Stromal cell of bone marrow (primary cell): ENCODE results near the gene ALG3.
"Not testable (repeated sequence)": the region's sequence is repeated elsewhere in the genome, so short reads cannot be mapped to it uniquely, and the experiment has no call there.

Experiments
- DNase-seq: peaks from one replicate; pipeline ENCODE4 v3.0.0-alpha.2; 2012; ENCODE audit warnings: low read depth

Gene ALG3

DNA sequence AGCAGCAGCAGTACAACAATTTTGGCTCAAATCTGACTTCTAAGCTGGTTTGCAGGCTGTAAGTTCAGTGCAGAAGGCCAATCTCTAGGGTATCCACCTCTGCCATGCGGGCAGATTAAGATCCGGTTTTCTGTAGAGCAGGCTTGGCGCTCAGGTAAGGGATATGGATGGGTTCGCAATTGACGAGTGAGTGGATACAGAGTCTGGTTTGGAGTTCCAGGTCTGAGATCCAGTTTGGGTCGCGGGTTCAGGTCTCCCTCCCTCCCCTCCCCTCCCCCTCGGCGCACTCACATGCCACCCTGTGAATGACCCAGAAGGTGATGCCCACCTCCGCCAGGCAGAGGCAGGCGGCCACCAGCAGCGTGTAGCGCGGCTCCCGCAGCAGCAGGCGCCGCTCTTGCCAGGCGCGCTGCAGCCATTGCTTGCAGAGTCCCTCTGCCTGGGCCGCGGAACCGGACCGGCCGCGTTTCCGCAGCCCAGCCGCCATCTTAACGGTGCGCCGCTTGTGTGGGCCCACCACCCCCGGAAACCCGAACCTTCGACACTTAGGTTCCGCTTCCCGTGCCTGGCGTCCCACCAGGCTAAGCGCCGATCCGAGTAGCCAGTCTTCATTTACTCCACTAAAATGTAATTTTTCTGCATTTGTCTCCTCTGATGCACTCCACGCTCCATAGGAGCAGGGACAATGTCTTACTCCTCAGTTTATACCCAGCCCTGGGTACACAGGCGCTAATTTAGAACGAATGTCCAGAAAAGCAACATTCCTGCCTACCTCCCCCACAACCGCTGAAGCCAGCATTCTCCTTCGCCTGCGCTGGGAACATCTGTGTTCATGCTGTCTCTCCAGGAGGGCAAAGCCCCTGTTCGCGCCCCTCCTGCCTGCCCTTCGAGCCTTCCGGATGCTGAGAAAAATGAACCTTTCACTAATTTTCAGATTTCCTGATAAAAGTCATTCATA is at the start of gene ALG3:
ALG3 (minus strand) TSS at position 509 of the 958 bp plus-strand sequence; CDS start at position 487, 22 bp downstream.
- peak; percentile 67 for DNase-seq

DNA sequence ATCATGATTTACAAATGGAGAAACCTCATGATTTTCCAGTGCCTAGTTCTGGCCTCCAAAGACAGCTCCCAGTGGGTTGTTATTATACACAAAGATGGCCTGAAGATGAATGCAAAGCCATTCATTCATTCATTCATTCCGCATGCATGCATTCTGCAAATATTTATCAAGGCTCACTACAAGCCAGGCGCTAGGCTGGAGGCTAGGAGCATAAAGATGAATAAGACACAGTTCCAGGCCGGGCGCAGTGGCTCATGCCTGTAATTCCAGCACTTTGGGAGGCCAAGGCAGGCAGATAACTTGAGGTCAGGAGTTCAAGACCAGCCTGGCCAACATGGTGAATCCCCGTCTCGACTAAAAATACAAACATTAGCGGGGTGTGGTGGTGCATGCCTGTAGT is 47.9 kb upstream of the ALG3 start:
- no peak for DNase-seq

DNA sequence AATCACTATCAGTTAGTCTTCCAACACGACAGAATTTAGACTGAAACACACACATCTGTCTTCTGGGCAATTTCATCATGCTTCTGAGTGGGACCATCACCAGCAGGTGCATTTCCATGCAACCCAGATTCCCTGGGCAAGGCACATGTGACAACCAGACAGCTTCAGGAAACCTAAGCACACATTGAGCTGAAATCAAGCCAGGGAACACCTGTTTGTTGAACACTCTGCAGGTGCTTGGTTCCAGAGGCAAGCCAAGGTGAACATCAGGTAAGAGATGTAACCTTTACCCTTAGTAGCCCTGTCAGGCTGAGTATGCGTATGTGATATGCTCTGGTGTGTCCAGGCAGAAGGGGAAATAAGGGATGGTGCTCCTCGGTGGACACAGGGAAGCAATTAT is 47.0 kb upstream of the ALG3 start:
- DNase-seq, result no peak

DNA sequence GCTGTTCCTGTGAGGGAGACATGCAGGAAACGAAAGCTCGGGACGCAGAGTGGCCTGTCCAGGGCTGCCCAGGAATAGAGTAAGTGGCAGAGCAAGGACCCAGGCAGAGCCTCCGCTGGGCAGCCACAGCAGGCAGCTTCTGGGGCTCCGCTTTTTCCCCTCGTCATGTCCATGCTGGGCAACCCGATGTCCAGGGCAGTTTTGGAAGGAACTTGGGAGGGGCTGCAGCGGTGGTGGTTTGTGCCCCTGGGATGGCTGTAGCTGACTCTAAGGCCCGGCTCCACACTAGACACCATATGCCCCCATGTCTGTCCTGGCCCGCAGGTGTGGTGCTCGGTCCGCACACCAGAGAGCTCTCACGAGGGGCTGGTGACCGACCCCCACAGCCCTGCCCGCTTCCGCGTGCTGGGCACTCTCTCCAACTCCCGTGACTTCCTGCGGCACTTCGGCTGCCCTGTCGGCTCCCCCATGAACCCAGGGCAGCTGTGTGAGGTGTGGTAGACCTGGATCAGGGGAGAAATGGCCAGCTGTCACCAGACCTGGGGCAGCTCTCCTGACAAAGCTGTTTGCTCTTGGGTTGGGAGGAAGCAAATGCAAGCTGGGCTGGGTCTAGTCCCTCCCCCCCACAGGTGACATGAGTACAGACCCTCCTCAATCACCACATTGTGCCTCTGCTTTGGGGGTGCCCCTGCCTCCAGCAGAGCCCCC is 43.1 kb upstream of the ALG3 start:
- no peak for DNase-seq

DNA sequence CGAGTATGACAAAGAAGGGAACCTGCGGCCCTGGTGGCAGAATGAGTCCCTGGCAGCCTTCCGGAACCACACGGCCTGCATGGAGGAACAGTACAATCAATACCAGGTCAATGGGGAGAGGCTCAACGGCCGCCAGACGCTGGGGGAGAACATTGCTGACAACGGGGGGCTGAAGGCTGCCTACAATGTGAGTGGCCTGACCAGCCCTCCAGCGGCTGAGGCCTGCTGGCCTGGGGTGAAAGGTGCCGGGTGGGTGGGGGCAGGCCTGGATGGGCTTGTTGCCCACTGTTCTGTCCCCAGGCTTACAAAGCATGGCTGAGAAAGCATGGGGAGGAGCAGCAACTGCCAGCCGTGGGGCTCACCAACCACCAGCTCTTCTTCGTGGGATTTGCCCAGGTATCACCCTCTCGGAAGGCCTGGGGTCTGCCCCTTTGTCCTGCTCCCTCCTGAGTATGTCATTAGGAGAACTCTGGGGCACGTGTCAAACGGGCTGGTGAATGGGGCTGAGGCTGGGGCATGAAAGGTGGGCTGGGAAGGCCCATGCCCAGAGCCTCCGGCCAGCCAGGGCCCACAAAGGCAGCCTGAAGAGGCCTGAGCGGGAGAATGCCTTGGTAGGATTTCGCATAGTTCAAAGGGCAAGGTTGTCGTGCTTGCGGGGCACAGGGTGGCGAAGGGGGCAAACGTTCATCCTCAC is 42.4 kb upstream of the ALG3 start:
- no peak for DNase-seq

DNA sequence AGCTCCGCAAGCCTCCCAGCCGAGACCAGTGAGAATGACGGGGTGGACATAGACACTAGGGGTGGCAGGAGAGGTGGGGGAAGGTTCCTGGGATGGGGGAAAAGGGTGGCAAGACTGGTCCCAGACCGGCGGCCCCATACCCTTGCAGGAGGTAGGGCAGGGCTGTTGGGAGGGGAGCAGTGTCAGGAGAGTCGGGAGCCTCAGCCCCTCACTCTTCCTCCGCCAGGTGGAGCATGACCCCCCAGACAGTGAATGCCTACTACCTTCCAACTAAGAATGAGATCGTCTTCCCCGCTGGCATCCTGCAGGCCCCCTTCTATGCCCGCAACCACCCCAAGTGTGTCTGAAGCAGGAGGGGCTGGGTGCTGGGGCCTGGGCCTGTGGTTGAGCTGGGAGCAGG is 41.6 kb upstream of the ALG3 start:
- no peak for DNase-seq

DNA sequence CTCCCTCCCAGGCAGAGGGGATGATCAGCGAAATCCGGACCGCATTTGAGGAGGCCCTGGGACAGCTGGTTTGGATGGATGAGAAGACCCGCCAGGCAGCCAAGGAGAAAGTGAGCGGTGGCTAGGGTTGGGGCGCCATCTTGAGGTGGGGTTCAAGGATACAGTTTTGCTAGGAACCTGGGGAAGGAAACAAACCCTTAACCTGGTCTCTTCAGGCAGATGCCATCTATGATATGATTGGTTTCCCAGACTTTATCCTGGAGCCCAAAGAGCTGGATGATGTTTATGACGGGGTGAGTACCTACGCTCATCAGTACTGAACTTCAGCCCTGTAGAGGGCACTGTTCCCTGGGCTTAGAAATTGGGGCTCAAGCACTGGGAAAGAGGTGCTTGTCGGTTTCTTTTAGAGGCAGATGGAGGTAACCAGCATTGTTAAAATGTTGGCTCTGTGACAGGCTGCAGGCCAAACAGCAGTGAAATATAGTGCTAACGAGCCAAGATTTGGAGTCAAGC is 40.7 kb upstream of the ALG3 start:
- DNase-seq, result no peak

DNA sequence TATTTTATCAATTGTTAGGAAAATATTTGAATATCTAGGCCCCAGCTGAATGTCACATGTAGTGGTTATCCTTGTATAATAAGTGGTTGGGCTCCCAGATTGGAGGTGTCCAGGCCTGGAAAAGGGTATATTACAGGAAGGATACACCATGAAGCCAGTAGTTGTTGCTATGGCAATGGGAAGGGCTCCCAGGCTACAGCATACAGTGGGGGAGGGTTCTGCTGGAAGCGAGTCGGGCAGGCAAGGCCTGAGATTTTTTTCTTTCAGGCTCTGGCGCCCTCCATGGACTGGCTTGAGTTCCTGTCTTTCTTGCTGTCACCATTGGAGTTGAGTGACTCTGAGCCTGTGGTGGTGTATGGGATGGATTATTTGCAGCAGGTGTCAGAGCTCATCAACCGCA is 35.9 kb upstream of the ALG3 start:
- DNase-seq, result peak; percentile 56

DNA sequence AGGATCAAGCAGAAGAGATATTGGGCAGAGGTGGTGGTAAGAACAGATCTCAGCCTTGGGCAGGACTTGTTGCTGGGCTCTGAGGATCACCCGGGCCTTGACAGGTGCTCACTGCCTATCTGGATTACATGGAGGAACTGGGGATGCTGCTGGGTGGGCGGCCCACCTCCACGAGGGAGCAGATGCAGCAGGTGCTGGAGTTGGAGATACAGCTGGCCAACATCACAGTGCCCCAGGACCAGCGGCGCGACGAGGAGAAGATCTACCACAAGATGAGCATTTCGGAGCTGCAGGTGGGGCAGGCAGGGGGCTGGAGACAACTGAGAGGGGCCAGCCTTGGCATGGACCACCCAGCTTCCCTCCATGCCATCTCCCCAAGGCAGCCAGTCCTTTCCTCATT is 34.9 kb upstream of the ALG3 start:
- DNase-seq, result no peak

DNA sequence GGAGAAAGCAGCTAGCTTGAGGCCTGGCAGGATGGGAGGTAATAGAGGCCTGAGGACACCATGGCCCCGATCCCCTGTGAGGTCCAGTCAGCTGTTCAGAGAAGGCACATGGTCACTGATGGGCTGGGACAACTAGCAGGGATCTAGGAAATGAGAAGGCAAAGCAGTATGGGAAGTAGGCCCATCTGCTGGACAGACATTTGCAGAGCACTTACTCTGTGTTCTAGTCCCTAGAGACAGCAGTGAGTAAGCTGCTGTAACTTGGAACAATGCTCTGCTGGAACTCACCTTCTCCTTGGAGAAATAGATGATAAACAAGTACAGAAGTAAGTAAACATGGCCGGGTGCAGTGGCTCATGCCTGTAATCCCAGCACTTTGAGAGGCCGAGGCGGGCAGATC is 34.2 kb upstream of the ALG3 start:
- DNase-seq, result no peak

DNA sequence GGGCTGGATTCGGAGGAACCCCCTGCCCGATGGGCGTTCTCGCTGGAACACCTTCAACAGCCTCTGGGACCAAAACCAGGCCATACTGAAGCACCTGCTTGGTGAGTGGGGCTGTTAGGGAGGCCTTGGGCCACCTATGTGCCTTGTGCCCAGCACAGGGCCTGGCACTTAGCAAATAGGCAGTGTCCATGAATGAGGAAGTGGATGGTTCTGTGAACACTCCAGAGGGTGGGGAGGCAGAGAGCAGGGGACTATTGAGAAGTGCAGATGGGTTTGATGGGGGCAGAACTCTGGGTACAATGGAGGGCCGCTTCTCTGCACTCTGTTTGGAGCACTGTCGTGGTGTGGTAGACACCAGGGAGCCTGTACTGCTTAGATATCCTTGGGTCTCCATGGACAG is 28.6 kb upstream of the ALG3 start:
- no peak for DNase-seq

DNA sequence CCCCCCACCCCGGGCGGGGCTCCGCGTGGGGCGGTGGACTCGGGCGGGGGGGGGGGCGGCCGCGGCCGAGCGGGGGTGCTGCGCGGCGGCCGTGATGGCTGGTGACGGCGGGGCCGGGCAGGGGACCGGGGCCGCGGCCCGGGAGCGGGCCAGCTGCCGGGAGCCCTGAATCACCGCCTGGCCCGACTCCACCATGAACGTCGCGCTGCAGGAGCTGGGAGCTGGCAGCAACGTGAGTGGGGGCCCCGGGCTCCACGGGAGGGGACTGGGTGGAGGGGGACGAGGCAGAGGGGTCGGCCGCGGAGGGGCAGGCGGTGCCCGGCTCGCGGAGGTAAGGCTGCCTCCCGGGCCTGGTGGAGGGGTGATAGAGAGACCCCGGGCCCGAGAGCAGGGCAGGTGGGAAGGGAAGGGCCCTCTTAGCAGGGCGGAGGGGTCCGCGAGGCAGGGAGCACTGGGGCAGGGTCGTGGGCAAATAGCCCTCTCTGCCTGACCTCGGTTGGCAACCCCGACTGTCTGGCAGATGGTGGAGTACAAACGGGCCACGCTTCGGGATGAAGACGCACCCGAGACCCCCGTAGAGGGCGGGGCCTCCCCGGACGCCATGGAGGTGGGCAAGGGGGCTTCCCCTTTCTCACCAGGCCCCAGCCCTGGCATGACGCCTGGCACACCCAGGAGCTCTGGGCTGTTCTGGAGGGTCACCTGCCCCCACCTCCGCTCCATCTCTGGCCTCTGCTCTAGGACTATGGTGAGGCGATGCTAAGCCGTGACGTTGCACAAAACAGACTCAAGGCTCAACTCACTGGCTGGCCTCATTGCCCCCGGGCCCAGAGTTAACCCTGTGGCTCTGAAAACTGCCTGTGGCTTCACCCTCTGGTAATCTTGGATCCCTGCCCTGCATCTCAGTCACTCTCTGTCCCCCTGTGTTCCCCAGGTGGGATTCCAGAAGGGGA is 27.5 kb upstream of the ALG3 start, which contains the start of gene ECE2:
ECE2 (plus strand) TSS at position 62 of the 950 bp plus-strand sequence; CDS start at position 194, 132 bp downstream.
- no peak for DNase-seq

DNA sequence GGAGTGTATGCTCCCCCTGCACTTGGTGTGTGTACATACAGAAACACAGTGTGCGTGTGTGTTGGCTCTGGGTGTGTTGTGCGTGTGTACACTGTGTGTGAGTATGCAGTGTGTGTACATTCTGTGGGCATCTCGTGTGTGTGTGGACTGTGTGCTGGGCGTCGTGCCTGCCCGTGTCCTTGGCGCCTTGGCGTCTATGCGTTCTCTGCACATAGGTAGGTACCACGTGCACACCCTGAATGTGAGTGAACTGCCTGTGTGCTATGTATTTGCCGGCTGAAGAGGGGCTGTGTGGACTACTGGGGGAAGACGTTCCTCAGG is 26.6 kb upstream of the ALG3 start:
- no peak for DNase-seq

DNA sequence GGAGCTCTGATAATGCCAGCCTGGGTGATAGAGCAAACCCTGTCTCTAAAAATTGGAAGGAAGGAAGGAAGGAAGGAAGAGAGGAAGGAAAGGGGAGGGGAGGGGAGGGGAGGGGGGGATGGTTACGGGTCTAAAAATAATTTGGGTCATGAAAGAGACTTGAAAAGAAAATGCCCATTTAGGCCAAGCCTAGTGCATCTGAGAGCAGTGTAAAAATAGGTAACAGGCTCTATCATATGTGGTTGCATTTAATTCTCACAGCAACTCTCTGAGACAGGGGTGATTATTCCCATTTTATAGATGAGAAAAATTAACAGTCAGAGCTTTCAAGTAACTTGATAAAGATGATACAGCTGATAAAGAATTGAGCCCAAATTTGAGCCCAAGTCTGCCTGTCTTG is 23.5 kb upstream of the ALG3 start:
- DNase-seq, result no peak

DNA sequence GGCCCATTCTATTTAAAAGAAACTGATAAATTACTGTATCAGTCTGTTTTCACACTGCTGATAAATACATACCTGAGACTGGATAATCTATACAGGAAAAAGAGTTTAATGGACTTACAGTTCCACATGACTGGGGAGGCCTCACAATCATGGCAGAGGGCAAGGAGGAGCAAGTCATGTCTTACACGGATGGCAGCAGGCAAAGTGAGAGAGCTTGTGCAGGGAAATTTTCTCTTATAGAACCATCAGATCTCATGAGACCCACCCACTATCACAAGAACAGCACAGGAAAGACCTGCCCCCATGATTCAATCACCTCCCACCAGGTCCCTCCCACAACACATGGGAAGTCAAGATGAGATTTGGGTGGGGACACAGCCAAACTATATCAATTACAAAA is 18.5 kb upstream of the ALG3 start:
- not testable (repeated sequence) for DNase-seq

DNA sequence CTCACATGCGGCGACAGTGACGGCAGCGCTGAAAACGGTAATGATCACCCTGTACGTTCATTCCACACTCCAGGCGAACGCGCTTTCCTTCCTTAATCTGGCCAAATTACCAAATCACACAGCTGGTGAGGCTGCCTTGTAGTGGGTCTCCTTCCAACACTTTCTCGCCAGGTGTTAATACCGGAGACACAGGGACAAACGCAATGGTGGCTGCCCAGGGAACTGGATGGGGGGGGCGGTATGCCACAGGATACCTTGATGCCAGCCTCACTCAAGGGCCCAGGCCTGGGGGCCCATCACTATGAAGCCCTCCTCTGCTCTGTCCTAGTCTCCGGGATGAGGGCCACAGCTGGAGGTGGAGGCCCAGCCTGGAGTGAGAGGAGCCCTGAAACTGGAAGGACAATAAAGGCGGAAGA is 14.0 kb upstream of the ALG3 start:
- no peak for DNase-seq

DNA sequence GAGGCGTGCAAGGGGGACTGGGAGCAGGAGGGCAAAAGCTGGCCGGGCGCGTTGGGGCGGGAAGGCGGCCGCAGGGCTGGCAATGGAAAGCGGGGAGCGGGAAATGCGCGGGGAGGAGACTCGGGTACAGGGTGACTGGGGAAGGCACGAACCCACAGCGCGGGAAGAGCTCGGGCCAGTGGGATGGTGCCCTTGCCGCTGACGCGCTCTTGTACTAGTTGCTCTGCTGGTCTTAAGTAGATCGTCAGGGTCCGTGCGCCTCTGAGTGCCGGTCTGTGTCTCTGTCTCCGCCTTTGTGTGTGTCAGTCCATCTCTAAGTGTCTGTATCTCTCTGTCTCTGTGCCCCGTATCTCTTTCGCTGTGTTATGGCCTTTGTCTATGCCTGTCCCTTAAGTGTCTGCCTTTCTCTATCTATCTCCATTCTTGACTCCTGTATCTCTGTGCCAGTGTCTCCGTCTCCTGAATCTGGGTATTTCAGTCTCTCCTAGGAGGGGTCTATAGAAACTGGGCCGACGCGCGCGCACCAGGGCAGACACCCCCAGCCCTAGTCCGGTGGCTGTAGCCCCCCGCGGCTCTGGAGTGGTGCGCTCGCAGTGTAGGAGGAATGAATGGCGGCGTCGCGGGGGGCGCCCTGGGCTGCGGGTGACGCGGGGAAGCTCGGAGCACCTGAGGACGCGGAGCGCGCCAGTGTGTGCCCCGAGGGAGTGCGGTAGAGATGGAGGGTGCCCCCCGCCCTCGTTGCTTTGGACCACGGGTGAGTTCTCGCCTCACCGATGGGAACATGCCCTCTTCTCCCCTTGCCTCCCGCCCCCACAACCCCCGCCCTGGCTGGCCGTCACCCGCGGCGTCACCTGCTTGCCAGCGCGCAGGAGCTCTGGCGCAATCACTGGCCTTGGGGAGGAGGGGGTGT is 13.3 kb upstream of the ALG3 start:
- DNase-seq, result no peak

DNA sequence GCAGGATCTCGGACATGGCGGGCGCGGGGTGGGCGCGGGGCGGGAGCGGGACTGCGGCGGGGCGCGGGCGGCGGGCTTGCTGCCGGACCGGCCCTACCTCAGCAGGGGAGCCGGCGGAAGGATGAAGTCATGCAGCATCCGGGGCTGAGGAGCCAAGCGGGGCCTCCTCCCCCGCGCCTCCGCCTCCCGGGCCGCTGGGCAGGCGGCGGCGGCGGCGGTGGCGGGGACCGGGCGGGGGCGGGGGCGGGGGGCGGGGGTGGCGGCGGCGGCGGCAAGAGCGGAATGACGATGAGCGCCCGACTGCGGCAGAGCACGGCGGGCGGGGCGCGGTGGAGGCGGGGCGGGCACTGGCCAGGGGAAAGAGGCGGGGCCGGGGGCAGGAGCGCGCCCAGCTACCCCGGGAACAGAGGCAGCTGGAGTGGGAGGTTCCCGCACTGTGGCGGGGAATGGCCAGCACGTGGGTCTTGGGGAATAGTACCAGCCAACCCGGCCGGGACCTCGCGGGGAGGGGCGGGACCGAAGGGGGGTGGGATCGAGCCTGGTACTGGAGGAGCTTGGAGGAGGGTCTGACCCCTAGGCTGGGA is 12.6 kb upstream of the ALG3 start, which contains the start of gene CAMK2N2:
CAMK2N2 (minus strand) TSS at position 284 of the 584 bp plus-strand sequence; CDS start at position 16, 268 bp downstream.
- no peak for DNase-seq

DNA sequence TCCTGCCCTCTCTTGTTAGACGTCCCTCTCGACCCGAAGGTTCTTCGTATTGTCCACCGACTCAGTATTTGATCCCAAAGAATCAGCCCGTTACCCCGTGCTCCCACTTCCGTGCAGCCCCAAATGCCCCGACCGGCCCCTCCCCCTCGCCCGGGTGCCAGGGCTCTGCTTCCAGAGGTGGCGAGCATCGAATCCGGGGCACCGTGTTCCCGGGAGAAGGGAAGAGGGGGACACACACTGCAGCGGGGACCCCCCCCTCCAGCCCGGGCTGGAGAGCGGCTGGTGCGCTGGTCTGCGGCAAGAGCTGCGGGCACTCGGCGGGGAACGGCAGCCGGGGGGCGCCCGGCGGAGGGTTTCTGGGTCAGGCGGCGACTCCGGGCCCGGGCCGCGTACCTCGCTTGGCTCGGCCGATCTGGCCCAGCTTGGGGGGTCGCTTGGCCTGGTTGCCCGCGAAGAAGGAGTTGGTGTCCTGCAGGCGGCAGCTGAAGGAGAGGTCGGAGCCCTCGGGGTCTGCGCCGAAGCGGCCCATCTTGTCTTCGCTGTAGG is 12.0 kb upstream of the ALG3 start:
- DNase-seq, result no peak
